Right cardiac atrium (tissue), 5 donors: ENCODE data around the gene ADAMTS16. TPM values are rescaled to one million over a fixed set of nuclear protein-coding genes. Genes with fewer than 3 reads are reported as not detected.

ENCODE experiments used
- ATAC-seq, 2 donors: fragments of 200-7000 bp; cut with Tn5 transposase; one replicate each; pipeline versions ENCODE4 v1.8.0 to v1.9.1; 2020; ENCODE audit warnings: moderate library complexity in 2 of 2, mild to moderate bottlenecking in 1 of 2
- DNase-seq, 3 donors: peaks; one replicate each; pipeline ENCODE4 v3.0.0-alpha.2; 2020
- H3K27ac ChIP-seq: one replicate; pipeline ENCODE4 v1.5.1; 2013; ENCODE audit warnings: mild to moderate bottlenecking, low read length, control low read depth, moderate library complexity
- H3K27me3 ChIP-seq: one replicate; pipeline ENCODE4 v1.6.1; 2013; ENCODE audit not compliant: control insufficient read depth, insufficient read depth
- H3K4me1 ChIP-seq: one replicate; pipeline ENCODE4 v1.6.1; 2013; ENCODE audit warnings: low read length; ENCODE audit not compliant: control insufficient read depth, insufficient read depth
- H3K4me3 ChIP-seq: one replicate; pipeline ENCODE4 v1.5.1; 2013; ENCODE audit warnings: low read length, control low read depth
- H3K9me3 ChIP-seq: one replicate; pipeline ENCODE4 v1.6.1; 2013; ENCODE audit warnings: low read length; ENCODE audit not compliant: control insufficient read depth
- WGBS: extraction: QIAGEN DNeasy Blood & Tissue Kit; methylation state at CpG from one replicate; pipeline ENCODE4 v1.1.7; 2013; 5-methylcytosine and 5-hydroxymethylcytosine counted together
- intact Hi-C, 4 donors: fragments of 100-400 bp; cut with DNase I; formaldehyde crosslinking; loops; one replicate each; pipeline versions ENCODE4 v1.11.0 to v1.14.0; 2022 to 2023
- polyA plus RNA-seq: library from polyadenylated mRNA; stranded (reverse); fragments of 200-250 nt; gene quantifications from one replicate; pipeline ENCODE4 v1.2.3, GENCODE V29; 2013
- total RNA-seq, 4 donors: library from RNA; stranded (reverse); fragmentation: NEBNext Ultra II Directional; extraction: Animal tissue kit (Norgen Biotek cat#: 25700); gene quantifications; one replicate each; pipeline ENCODE4 v1.2.1, GENCODE V29; 2021
- donor health status: healthy with polysubstance abuse.
- donor health status: DM: no; HTN: yes; CAD: no.
- donor health status: DM: no; HTN: no; CAD: no.
- donor health status: DM: no; HTN: yes; CAD: no; lungs with severe emphysema.
- donor health status: DM: yes; HTN: yes; CAD: no.

Gene ADAMTS16
- total and polyA plus RNA-seq, 5 donors: not detected

DNA sequence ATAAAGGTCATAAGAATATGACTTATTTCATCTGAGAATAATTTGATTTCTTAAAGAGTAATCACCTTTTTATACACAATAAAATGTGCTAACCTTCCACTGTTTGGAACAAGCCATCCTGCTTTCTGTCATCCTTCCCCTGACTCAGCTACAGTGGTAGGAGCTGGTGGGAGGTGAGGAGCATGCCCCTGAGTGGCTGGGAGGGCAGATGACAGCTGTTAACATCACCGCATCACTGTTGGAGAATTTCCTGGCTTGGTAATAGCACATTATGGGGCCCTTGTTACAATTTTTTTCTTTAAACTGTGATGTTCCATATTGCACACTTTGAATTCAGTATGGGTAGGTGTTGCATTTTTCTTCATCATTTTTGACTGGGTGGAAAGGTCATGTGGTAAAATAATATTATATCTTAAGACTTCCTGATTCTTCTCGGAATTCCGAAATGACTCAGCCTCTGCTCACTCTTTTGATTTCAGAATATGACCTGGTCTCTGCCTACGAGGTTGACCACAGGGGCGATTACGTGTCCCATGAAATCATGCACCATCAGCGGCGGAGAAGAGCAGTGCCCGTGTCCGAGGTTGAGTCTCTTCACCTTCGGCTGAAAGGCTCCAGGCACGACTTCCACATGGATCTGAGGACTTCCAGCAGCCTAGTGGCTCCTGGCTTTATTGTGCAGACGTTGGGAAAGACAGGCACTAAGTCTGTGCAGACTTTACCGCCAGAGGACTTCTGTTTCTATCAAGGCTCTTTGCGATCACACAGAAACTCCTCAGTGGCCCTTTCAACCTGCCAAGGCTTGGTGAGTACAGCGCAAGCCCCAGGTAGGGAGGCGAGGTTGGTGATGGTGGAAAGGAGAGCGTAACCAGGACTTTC, 5.8 kb downstream of the ADAMTS16 start:
- 86% methylated on average over 18 of the region's 18 CpGs for WGBS
- intact Hi-C loops: no loop called here

GRCh38 chr5:5146530-5147160, 6.5 kb downstream of the ADAMTS16 start:
- no peak overlapping the region for H3K27ac ChIP-seq
- peaks cover 5% of the 10 kb centered on the region for H3K9me3 ChIP-seq
- H3K4me3 ChIP-seq: no peak overlapping the region
- DNase-seq (no peak), ATAC-seq (no peak)
- no peaks in the 10 kb centered on the region for H3K27me3 ChIP-seq
- intact Hi-C loops: no loop called here
- no peaks in the 10 kb centered on the region for H3K4me1 ChIP-seq
- 72% methylated on average over 11 of the region's 11 CpGs for WGBS

More for the DNA sequence above, 5.8 kb downstream of the ADAMTS16 start:
- DNase-seq: no peak
- no peaks in the 10 kb centered on the region for H3K4me1 ChIP-seq
- H3K4me3 ChIP-seq: no peak overlapping the region
- no peak for ATAC-seq
- no peak overlapping the region for H3K27ac ChIP-seq
- H3K27me3 ChIP-seq: no peaks in the 10 kb centered on the region
- H3K9me3 ChIP-seq: peaks cover 5% of the 10 kb centered on the region

GRCh38 chr5:5149154-5149553, 9.0 kb downstream of the ADAMTS16 start:
- Histone ChIP-seq H3K9me3 (peaks cover 4% of the 10 kb centered on the region), H3K4me3 (no peak overlapping the region), H3K27ac (no peak overlapping the region), H3K4me1 (no peaks in the 10 kb centered on the region), H3K27me3 (no peaks in the 10 kb centered on the region)
- WGBS: 33% methylated on average over 1 of the region's 1 CpG
- intact Hi-C loops: no loop called here
- no peak for ATAC-seq
- no peak for DNase-seq

- intact Hi-C loops: no loop called here
- Histone ChIP-seq H3K27ac (no peak overlapping the region), H3K9me3 (peaks cover 5% of the 10 kb centered on the region), H3K4me1 (no peaks in the 10 kb centered on the region), H3K4me3 (no peak overlapping the region), H3K27me3 (no peaks in the 10 kb centered on the region)
- WGBS: 82% methylated on average over 3 of the region's 3 CpGs
- no peak for ATAC-seq
- DNase-seq: no peak
Observed at GRCh38 chr5:5150667-5151066, 10.5 kb downstream of the ADAMTS16 start.

DNA sequence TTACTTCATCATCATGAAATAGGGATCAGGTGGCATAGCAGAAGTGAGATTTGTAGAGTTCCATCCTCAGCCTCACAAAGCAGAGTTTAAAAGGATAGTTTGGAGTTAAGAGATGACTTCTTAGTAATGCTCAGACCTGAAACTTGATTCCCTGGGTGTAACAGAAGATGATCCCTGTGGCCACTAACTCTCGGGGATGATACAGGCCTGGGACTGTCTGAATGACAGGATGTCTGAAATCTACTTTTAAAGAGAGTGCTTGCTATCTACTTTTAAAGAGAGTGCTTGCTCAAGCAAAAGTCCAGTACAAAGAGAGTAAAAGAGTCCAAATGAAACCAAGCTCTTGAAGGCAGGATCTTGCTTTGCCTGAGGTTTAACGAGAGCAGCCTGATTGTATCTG, 14.6 kb downstream of the ADAMTS16 start:
- no peak for ATAC-seq
- H3K27me3 ChIP-seq: no peaks in the 10 kb centered on the region
- H3K4me3 ChIP-seq: no peak overlapping the region
- intact Hi-C loops: no loop called here
- H3K27ac ChIP-seq: no peak overlapping the region
- WGBS: 59% methylated on average over 2 of the region's 2 CpGs
- DNase-seq: no peak
- peaks cover 2% of the 10 kb centered on the region for H3K4me1 ChIP-seq
- peaks cover 9% of the 10 kb centered on the region for H3K9me3 ChIP-seq

DNA sequence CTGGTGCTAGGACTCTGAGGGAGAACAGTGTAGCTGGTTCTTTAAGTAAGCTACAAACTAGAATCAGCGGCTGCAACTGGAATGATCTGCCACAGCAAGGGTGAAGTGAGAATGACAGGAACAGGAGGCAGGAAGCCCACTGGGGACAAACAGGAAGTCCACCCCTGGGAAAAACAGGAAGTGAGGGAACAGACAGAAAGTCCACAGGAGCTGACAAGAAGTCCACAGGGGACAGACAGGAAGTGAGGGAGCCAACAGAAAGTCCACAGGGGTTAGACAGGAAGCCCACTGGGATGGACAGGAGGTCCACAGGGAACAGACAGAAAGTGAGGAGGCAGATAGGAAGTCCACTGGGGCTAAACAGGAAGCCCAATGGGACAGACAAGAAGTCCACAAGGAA, 15.5 kb downstream of the ADAMTS16 start:
- DNase-seq (no peak), ATAC-seq (no peak)
- intact Hi-C loops: no loop called here
- 67% methylated on average over 1 of the region's 1 CpG for WGBS
- H3K4me3 ChIP-seq: no peak overlapping the region
- H3K9me3 ChIP-seq: peaks cover 9% of the 10 kb centered on the region
- H3K27me3 ChIP-seq: no peaks in the 10 kb centered on the region
- H3K4me1 ChIP-seq: peaks cover 2% of the 10 kb centered on the region
- no peak overlapping the region for H3K27ac ChIP-seq

- peaks cover 9% of the 10 kb centered on the region for H3K9me3 ChIP-seq
- 71% methylated on average over 3 of the region's 3 CpGs for WGBS
- intact Hi-C loops: no loop called here
- H3K27ac ChIP-seq: no peak overlapping the region
- H3K27me3 ChIP-seq: no peaks in the 10 kb centered on the region
- DNase-seq: no peak
- ATAC-seq: no peak
- H3K4me3 ChIP-seq: no peak overlapping the region
- H3K4me1 ChIP-seq: peaks cover 2% of the 10 kb centered on the region
Observed at GRCh38 chr5:5156471-5157082, 16.4 kb downstream of the ADAMTS16 start.

GRCh38 chr5:5158472-5158895, 18.4 kb downstream of the ADAMTS16 start:
- no peak overlapping the region for H3K27ac ChIP-seq
- intact Hi-C loops: no loop called here
- H3K4me1 ChIP-seq: peaks cover 2% of the 10 kb centered on the region
- 93% methylated on average over 1 of the region's 1 CpG for WGBS
- no peak overlapping the region for H3K4me3 ChIP-seq
- no peaks in the 10 kb centered on the region for H3K27me3 ChIP-seq
- no peak for DNase-seq
- ATAC-seq: no peak
- peaks cover 7% of the 10 kb centered on the region for H3K9me3 ChIP-seq

DNA sequence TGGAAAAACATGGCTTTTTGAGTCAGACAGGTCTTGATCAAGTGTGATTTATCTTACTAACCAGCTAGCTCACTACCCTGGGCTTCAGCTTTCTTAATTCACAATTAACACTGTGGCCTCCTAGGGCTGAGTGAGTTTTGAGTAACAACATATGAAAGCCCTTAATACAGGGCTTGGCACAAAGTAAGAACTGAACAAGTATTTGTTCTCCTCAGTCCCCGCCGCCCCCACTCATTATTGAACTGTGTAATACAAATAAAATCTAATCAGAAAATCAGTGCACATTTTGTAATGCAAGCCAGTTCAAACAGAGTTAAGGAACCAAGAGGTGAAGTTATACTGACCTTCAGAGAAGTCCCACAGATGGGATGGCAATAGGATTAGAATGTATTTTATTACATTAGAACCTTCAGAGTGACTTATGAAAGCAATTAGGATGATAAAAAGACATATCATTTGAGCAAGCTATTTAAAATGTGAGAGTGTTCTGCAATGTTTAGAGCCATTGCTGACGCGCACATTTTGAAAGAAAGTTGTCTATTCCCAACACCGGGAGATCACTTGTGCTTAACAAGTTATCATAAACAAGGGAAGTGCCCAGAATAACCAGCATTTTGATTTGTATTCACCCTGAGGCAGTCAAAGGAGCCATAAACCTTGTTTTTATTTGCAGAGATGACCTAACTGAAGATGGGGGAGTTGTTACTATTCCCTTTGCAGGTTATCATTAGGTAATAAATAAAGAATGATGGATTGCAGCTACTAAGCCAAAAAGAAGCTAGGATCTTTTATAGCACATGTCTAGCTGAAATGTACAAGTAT, 19.4 kb downstream of the ADAMTS16 start:
- peaks cover 7% of the 10 kb centered on the region for H3K9me3 ChIP-seq
- ATAC-seq (no peak), DNase-seq (no peak)
- intact Hi-C loops: no loop called here
- H3K27ac ChIP-seq: no peak overlapping the region
- peaks cover 2% of the 10 kb centered on the region for H3K4me1 ChIP-seq
- H3K27me3 ChIP-seq: no peaks in the 10 kb centered on the region
- WGBS: 58% methylated on average over 5 of the region's 5 CpGs
- H3K4me3 ChIP-seq: no peak overlapping the region

- Histone ChIP-seq H3K27ac (no peak overlapping the region), H3K27me3 (no peaks in the 10 kb centered on the region), H3K4me3 (no peak overlapping the region), H3K4me1 (no peaks in the 10 kb centered on the region), H3K9me3 (no peaks in the 10 kb centered on the region)
- ATAC-seq: peak in 1 of 2 donors; percentile 36
- 59% methylated on average over 5 of the region's 5 CpGs for WGBS
- DNase-seq: no peak
- intact Hi-C loops: no loop called here
Observed at GRCh38 chr5:5164163-5164562, 24.0 kb downstream of the ADAMTS16 start.
